ENCODE results near the gene DIAPH2.

- TF ChIP-seq CTCF (conservative IDR thresholded peaks at IDR 0.05; ENCODE audit: low read length) (no peak), EZH2phosphoT487 (IDR thresholded peaks at IDR 0.05; ENCODE audit: borderline replicate concordance) (no peak)
Observed at GRCh38 chrX:97369947-97370346, 685.3 kb downstream of the DIAPH2 start.
